Esophagus muscularis mucosa (tissue), 4 donors: Measurements from ENCODE around the gene ARAP3.

Source experiments
- EP300 ChIP-seq: sonication (generic); formaldehyde crosslinking; IDR thresholded peaks from one replicate; pipeline ENCODE4 v1.6.1; 2017; ENCODE audit warnings: antibody characterized with exemption
- POLR2A ChIP-seq: fragments of 450-650 bp; IDR thresholded peaks from one replicate; pipeline ENCODE4 v1.6.1; 2017; ENCODE audit warnings: antibody characterized with exemption, moderate library complexity, mild to moderate bottlenecking, low read depth
- POLR2AphosphoS5 ChIP-seq, 2 donors: sonication (generic); formaldehyde crosslinking; IDR thresholded peaks; one replicate each; pipeline ENCODE4 v1.6.1; 2017; ENCODE audit warnings: antibody characterized with exemption in 2 of 2
- TF ChIP-seq, protein P1 (sequence below), 3 experiments: fragments of 200-600 bp in 2 of 3; fragments of 450-650 bp in 1 of 3; sonication (generic) in 2 of 3; IDR thresholded peaks; one replicate each; pipeline ENCODE4 v1.5.1; 2017 to 2019; ENCODE audit warnings: antibody characterized with exemption in 3 of 3, mild to moderate bottlenecking in 2 of 3, moderate library complexity in 1 of 3

DNA sequence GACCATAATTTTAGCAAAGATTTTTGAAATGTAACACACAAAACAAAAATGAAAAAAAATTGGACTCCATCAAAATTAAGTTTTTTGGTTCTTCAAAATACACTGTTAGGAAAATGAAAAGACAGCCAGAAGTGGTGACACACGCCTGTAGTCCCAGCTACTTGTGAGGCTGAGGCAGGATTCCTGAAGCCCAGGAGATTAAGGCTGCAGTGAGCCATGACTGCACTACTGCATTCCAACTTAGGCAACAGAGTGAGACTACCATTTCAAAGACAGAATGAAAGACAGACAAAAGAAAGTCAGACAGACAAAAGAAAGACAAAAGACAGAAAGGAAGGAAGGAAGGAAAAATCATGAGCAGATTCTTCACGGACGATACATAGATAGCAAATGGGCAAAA is 70.7 kb downstream of the ARAP3 start:
- TF ChIP-seq, protein P1, sequence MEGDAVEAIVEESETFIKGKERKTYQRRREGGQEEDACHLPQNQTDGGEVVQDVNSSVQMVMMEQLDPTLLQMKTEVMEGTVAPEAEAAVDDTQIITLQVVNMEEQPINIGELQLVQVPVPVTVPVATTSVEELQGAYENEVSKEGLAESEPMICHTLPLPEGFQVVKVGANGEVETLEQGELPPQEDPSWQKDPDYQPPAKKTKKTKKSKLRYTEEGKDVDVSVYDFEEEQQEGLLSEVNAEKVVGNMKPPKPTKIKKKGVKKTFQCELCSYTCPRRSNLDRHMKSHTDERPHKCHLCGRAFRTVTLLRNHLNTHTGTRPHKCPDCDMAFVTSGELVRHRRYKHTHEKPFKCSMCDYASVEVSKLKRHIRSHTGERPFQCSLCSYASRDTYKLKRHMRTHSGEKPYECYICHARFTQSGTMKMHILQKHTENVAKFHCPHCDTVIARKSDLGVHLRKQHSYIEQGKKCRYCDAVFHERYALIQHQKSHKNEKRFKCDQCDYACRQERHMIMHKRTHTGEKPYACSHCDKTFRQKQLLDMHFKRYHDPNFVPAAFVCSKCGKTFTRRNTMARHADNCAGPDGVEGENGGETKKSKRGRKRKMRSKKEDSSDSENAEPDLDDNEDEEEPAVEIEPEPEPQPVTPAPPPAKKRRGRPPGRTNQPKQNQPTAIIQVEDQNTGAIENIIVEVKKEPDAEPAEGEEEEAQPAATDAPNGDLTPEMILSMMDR (IDR thresholded peaks at IDR 0.05) = no peak
- TF ChIP-seq POLR2A (no peak), POLR2AphosphoS5 (IDR thresholded peaks at IDR 0.05) (no peak), EP300 (no peak)
